ENCODE results near the gene GAB1.
A peak's percentile ranks its signal among the peaks of the same experiment; 100 is the strongest.
"Not testable (repeated sequence)": the region's sequence is repeated elsewhere in the genome, so short reads cannot be mapped to it uniquely, and the experiment has no call there.

Gene GAB1

GRCh38 chr4:143347484-143348111, 10.9 kb downstream of the GAB1 start:
- no peaks in the 10 kb centered on the region for H3K9me3 ChIP-seq (ENCODE audit: control insufficient read depth in 1 of 2, low read length in 2 of 2)
- no peak overlapping the region for H3K9ac ChIP-seq (ENCODE audit: low read depth in 1 of 2, low read length in 2 of 2)
- no peak overlapping the region for H3K27ac ChIP-seq (ENCODE audit: low read depth, low read length)
- H3K4me1 ChIP-seq (ENCODE audit: control insufficient read depth in 1 of 2, insufficient read depth in 2 of 2, low read length in 2 of 2): peaks cover 15 to 44% of the 10 kb centered on the region in 2 donors
- no peaks in the 10 kb centered on the region for H3K27me3 ChIP-seq (ENCODE audit: control insufficient read depth in 1 of 2, insufficient read depth in 2 of 2, low read length in 2 of 2)
- no peaks in the 10 kb centered on the region for H3K36me3 ChIP-seq (ENCODE audit: control insufficient read depth in 1 of 2, insufficient read depth in 2 of 2, low read length in 2 of 2)
- H3K4me3 ChIP-seq (ENCODE audit: low read depth in 1 of 2, low read length in 2 of 2): no peak overlapping the region

GRCh38 chr4:143348233-143349077, 11.8 kb downstream of the GAB1 start:
- Histone ChIP-seq H3K4me3 (ENCODE audit: low read depth in 1 of 2, low read length in 2 of 2) (no peak overlapping the region), H3K9ac (ENCODE audit: low read depth in 1 of 2, low read length in 2 of 2) (no peak overlapping the region), H3K27me3 (ENCODE audit: control insufficient read depth in 1 of 2, insufficient read depth in 2 of 2, low read length in 2 of 2) (no peaks in the 10 kb centered on the region), H3K27ac (ENCODE audit: low read depth, low read length) (no peak overlapping the region), H3K4me1 (ENCODE audit: control insufficient read depth in 1 of 2, insufficient read depth in 2 of 2, low read length in 2 of 2) (peaks cover 22 to 47% of the 10 kb centered on the region in 2 donors), H3K36me3 (ENCODE audit: control insufficient read depth in 1 of 2, insufficient read depth in 2 of 2, low read length in 2 of 2) (no peaks in the 10 kb centered on the region), H3K9me3 (ENCODE audit: control insufficient read depth in 1 of 2, low read length in 2 of 2) (no peaks in the 10 kb centered on the region)

GRCh38 chr4:143349858-143350527, 13.3 kb downstream of the GAB1 start:
- H3K27ac ChIP-seq (ENCODE audit: low read depth, low read length); H3K27me3 ChIP-seq (ENCODE audit: control insufficient read depth in 1 of 2, insufficient read depth in 2 of 2, low read length in 2 of 2); H3K36me3 ChIP-seq (ENCODE audit: control insufficient read depth in 1 of 2, insufficient read depth in 2 of 2, low read length in 2 of 2); H3K9ac ChIP-seq (ENCODE audit: low read depth in 1 of 2, low read length in 2 of 2); H3K4me3 ChIP-seq (ENCODE audit: low read depth in 1 of 2, low read length in 2 of 2); H3K9me3 ChIP-seq (ENCODE audit: control insufficient read depth in 1 of 2, low read length in 2 of 2): not testable (repeated sequence)
- peaks cover 27 to 46% of the 10 kb centered on the region in 2 donors for H3K4me1 ChIP-seq (ENCODE audit: control insufficient read depth in 1 of 2, insufficient read depth in 2 of 2, low read length in 2 of 2)

- no peaks in the 10 kb centered on the region for H3K36me3 ChIP-seq (ENCODE audit: control insufficient read depth in 1 of 2, insufficient read depth in 2 of 2, low read length in 2 of 2)
- no peak overlapping the region for H3K27ac ChIP-seq (ENCODE audit: low read depth, low read length)
- H3K27me3 ChIP-seq (ENCODE audit: control insufficient read depth in 1 of 2, insufficient read depth in 2 of 2, low read length in 2 of 2): no peaks in the 10 kb centered on the region
- no peaks in the 10 kb centered on the region for H3K9me3 ChIP-seq (ENCODE audit: control insufficient read depth in 1 of 2, low read length in 2 of 2)
- no peak overlapping the region for H3K4me3 ChIP-seq (ENCODE audit: low read depth in 1 of 2, low read length in 2 of 2)
- H3K4me1 ChIP-seq (ENCODE audit: control insufficient read depth in 1 of 2, insufficient read depth in 2 of 2, low read length in 2 of 2): peaks cover 39 to 51% of the 10 kb centered on the region in 2 donors
- H3K9ac ChIP-seq (ENCODE audit: low read depth in 1 of 2, low read length in 2 of 2): no peak overlapping the region
Observed at GRCh38 chr4:143351149-143351691, 14.5 kb downstream of the GAB1 start.

- Histone ChIP-seq H3K9me3 (ENCODE audit: control insufficient read depth in 1 of 2, low read length in 2 of 2) (no peaks in the 10 kb centered on the region), H3K27me3 (ENCODE audit: control insufficient read depth in 1 of 2, insufficient read depth in 2 of 2, low read length in 2 of 2) (no peaks in the 10 kb centered on the region), H3K4me1 (ENCODE audit: control insufficient read depth in 1 of 2, insufficient read depth in 2 of 2, low read length in 2 of 2) (peaks cover 44 to 55% of the 10 kb centered on the region in 2 donors), H3K36me3 (ENCODE audit: control insufficient read depth in 1 of 2, insufficient read depth in 2 of 2, low read length in 2 of 2) (no peaks in the 10 kb centered on the region), H3K27ac (ENCODE audit: low read depth, low read length) (no peak overlapping the region), H3K4me3 (ENCODE audit: low read depth in 1 of 2, low read length in 2 of 2) (no peak overlapping the region), H3K9ac (ENCODE audit: low read depth in 1 of 2, low read length in 2 of 2) (peak overlapping the region in 1 of 2 donors; percentile 9)
Observed at GRCh38 chr4:143351774-143352451, 15.2 kb downstream of the GAB1 start.

- Histone ChIP-seq H3K36me3 (ENCODE audit: control insufficient read depth in 1 of 2, insufficient read depth in 2 of 2, low read length in 2 of 2) (no peaks in the 10 kb centered on the region), H3K4me3 (ENCODE audit: low read depth in 1 of 2, low read length in 2 of 2) (no peak overlapping the region), H3K27ac (ENCODE audit: low read depth, low read length) (no peak overlapping the region), H3K27me3 (ENCODE audit: control insufficient read depth in 1 of 2, insufficient read depth in 2 of 2, low read length in 2 of 2) (no peaks in the 10 kb centered on the region), H3K9ac (ENCODE audit: low read depth in 1 of 2, low read length in 2 of 2) (peak overlapping the region in 1 of 2 donors; percentile 9), H3K9me3 (ENCODE audit: control insufficient read depth in 1 of 2, low read length in 2 of 2) (no peaks in the 10 kb centered on the region), H3K4me1 (ENCODE audit: control insufficient read depth in 1 of 2, insufficient read depth in 2 of 2, low read length in 2 of 2) (peaks cover 44 to 62% of the 10 kb centered on the region in 2 donors)
Observed at GRCh38 chr4:143352720-143353119, 16.0 kb downstream of the GAB1 start.

GRCh38 chr4:143353797-143354196, 17.1 kb downstream of the GAB1 start:
- Histone ChIP-seq H3K9ac (ENCODE audit: low read depth in 1 of 2, low read length in 2 of 2) (no peak overlapping the region), H3K36me3 (ENCODE audit: control insufficient read depth in 1 of 2, insufficient read depth in 2 of 2, low read length in 2 of 2) (no peaks in the 10 kb centered on the region), H3K4me1 (ENCODE audit: control insufficient read depth in 1 of 2, insufficient read depth in 2 of 2, low read length in 2 of 2) (peaks cover 50 to 68% of the 10 kb centered on the region in 2 donors), H3K4me3 (ENCODE audit: low read depth in 1 of 2, low read length in 2 of 2) (no peak overlapping the region), H3K9me3 (ENCODE audit: control insufficient read depth in 1 of 2, low read length in 2 of 2) (no peaks in the 10 kb centered on the region), H3K27ac (ENCODE audit: low read depth, low read length) (no peak overlapping the region), H3K27me3 (ENCODE audit: control insufficient read depth in 1 of 2, insufficient read depth in 2 of 2, low read length in 2 of 2) (no peaks in the 10 kb centered on the region)

GRCh38 chr4:143354990-143355389, 18.3 kb downstream of the GAB1 start:
- peaks cover 60 to 80% of the 10 kb centered on the region in 2 donors for H3K4me1 ChIP-seq (ENCODE audit: control insufficient read depth in 1 of 2, insufficient read depth in 2 of 2, low read length in 2 of 2)
- no peak overlapping the region for H3K9ac ChIP-seq (ENCODE audit: low read depth in 1 of 2, low read length in 2 of 2)
- no peaks in the 10 kb centered on the region for H3K36me3 ChIP-seq (ENCODE audit: control insufficient read depth in 1 of 2, insufficient read depth in 2 of 2, low read length in 2 of 2)
- no peak overlapping the region for H3K27ac ChIP-seq (ENCODE audit: low read depth, low read length)
- no peaks in the 10 kb centered on the region for H3K9me3 ChIP-seq (ENCODE audit: control insufficient read depth in 1 of 2, low read length in 2 of 2)
- no peak overlapping the region for H3K4me3 ChIP-seq (ENCODE audit: low read depth in 1 of 2, low read length in 2 of 2)
- no peaks in the 10 kb centered on the region for H3K27me3 ChIP-seq (ENCODE audit: control insufficient read depth in 1 of 2, insufficient read depth in 2 of 2, low read length in 2 of 2)

- Histone ChIP-seq H3K4me3 (ENCODE audit: low read depth in 1 of 2, low read length in 2 of 2) (no peak overlapping the region), H3K36me3 (ENCODE audit: control insufficient read depth in 1 of 2, insufficient read depth in 2 of 2, low read length in 2 of 2) (no peaks in the 10 kb centered on the region), H3K4me1 (ENCODE audit: control insufficient read depth in 1 of 2, insufficient read depth in 2 of 2, low read length in 2 of 2) (peaks cover 61 to 85% of the 10 kb centered on the region in 2 donors), H3K9ac (ENCODE audit: low read depth in 1 of 2, low read length in 2 of 2) (no peak overlapping the region), H3K27ac (ENCODE audit: low read depth, low read length) (no peak overlapping the region), H3K27me3 (ENCODE audit: control insufficient read depth in 1 of 2, insufficient read depth in 2 of 2, low read length in 2 of 2) (no peaks in the 10 kb centered on the region), H3K9me3 (ENCODE audit: control insufficient read depth in 1 of 2, low read length in 2 of 2) (no peaks in the 10 kb centered on the region)
Observed at GRCh38 chr4:143355540-143356217, 19.0 kb downstream of the GAB1 start.
